Tibial artery (tissue), 4 donors: ENCODE data around the gene LRRN4CL.
A peak's percentile ranks its signal among the peaks of the same experiment; 100 is the strongest.

Experiments used
- DNase-seq, 2 donors: peaks; one replicate each; pipeline ENCODE4 v3.0.0-alpha.2; 2019
- H3K27ac ChIP-seq, 2 donors: fragments of 200-600 bp; sonication (generic) in 1 of 2; 1 replicate in 1 of 2; 2 replicates in 1 of 2; pipeline ENCODE4 v1.5.1; 2018 to 2019; ENCODE audit warnings: mild to moderate bottlenecking in 1 of 2
- H3K27me3 ChIP-seq, 2 donors: fragments of 200-600 bp; sonication (generic) in 1 of 2; one replicate each; pipeline versions ENCODE4 v1.5.1 to v1.6.0; 2016 to 2019
- H3K36me3 ChIP-seq, 3 donors: fragments of 200-600 bp; sonication (generic) in 2 of 3; one replicate each; pipeline ENCODE4 v1.5.1; 2016 to 2019; ENCODE audit warnings: mild to moderate bottlenecking in 2 of 3
- H3K4me1 ChIP-seq, 4 donors: fragments of 200-600 bp; sonication (generic) in 2 of 4; 1 replicate in 3 of 4; 2 replicates in 1 of 4; pipeline ENCODE4 v1.5.1; 2016 to 2019
- H3K4me3 ChIP-seq, 2 donors: fragments of 200-600 bp; sonication (generic) in 1 of 2; 1 replicate in 1 of 2; 2 replicates in 1 of 2; pipeline ENCODE4 v1.5.1; 2018 to 2019; ENCODE audit warnings: mild to moderate bottlenecking in 2 of 2
- H3K9me3 ChIP-seq, 3 donors: fragments of 200-600 bp; sonication (generic) in 1 of 3; one replicate each; pipeline ENCODE4 v1.5.1; 2016 to 2019
- intact Hi-C: fragments of 100-400 bp; cut with DNase I; formaldehyde crosslinking; loops from one replicate; pipeline ENCODE4 v1.15.0; 2023; ENCODE audit warnings: low total_unique reads
- TF ChIP-seq, protein P1 (sequence below), 2 experiments: fragments of 200-600 bp in 1 of 2; fragments of 450-650 bp in 1 of 2; IDR thresholded peaks; one replicate each; pipeline ENCODE4 v1.5.1; 2017 to 2019; ENCODE audit warnings: antibody characterized with exemption in 2 of 2, mild to moderate bottlenecking in 1 of 2, moderate library complexity in 1 of 2

LRRN4CL gene

GRCh38 chr11:62665599-62666258, 23.6 kb downstream of the LRRN4CL start:
- Histone ChIP-seq H3K27ac (peak overlapping the region; percentile 87 to 96), H3K4me3 (peak overlapping the region; percentile 87 to 96), H3K36me3 (peaks cover 8 to 27% (median 10%) of the 10 kb centered on the region in 3 donors), H3K9me3 (no peaks in the 10 kb centered on the region), H3K4me1 (peaks cover 7 to 40% (median 27%) of the 10 kb centered on the region in 4 donors), H3K27me3 (no peaks in the 10 kb centered on the region)
- TF ChIP-seq, protein P1, sequence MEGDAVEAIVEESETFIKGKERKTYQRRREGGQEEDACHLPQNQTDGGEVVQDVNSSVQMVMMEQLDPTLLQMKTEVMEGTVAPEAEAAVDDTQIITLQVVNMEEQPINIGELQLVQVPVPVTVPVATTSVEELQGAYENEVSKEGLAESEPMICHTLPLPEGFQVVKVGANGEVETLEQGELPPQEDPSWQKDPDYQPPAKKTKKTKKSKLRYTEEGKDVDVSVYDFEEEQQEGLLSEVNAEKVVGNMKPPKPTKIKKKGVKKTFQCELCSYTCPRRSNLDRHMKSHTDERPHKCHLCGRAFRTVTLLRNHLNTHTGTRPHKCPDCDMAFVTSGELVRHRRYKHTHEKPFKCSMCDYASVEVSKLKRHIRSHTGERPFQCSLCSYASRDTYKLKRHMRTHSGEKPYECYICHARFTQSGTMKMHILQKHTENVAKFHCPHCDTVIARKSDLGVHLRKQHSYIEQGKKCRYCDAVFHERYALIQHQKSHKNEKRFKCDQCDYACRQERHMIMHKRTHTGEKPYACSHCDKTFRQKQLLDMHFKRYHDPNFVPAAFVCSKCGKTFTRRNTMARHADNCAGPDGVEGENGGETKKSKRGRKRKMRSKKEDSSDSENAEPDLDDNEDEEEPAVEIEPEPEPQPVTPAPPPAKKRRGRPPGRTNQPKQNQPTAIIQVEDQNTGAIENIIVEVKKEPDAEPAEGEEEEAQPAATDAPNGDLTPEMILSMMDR (IDR thresholded peaks at IDR 0.05): no peak
- intact Hi-C loops: no loop called here
- peak; percentile 60 to 81 for DNase-seq

GRCh38 chr11:62665075-62665598, 24.2 kb downstream of the LRRN4CL start, which contains the start of the genes C11orf98 and CSKMT:
Gene C11orf98 (minus strand): TSS chr11:62665210. CDS start chr11:62665169, 41 bp downstream.
Gene CSKMT (plus strand): TSS chr11:62665312. CDS start chr11:62665880, 568 bp downstream.
- H3K36me3 ChIP-seq: peaks cover 8 to 27% (median 10%) of the 10 kb centered on the region in 3 donors
- intact Hi-C loops: no loop called here
- H3K4me1 ChIP-seq: peaks cover 7 to 34% (median 22%) of the 10 kb centered on the region in 4 donors
- H3K27ac ChIP-seq: peak within 1 kb of the TSS; percentile 87 to 96
- H3K9me3 ChIP-seq: no peaks in the 10 kb centered on the region
- peak; percentile 92 to 97 for DNase-seq
- no peaks in the 10 kb centered on the region for H3K27me3 ChIP-seq
- peak within 1 kb of the TSS; percentile 87 to 96 for H3K4me3 ChIP-seq
- TF ChIP-seq, protein P1 (IDR thresholded peaks at IDR 0.05): no peak

- H3K9me3 ChIP-seq: no peaks in the 10 kb centered on the region
- no peaks in the 10 kb centered on the region for H3K27me3 ChIP-seq
- H3K27ac ChIP-seq: peak overlapping the region; percentile 87 to 96
- peaks cover 8 to 27% (median 10%) of the 10 kb centered on the region in 3 donors for H3K36me3 ChIP-seq
- intact Hi-C loops: no loop called here
- no peak for DNase-seq
- TF ChIP-seq, protein P1 (IDR thresholded peaks at IDR 0.05): no peak
- peak overlapping the region; percentile 87 to 96 for H3K4me3 ChIP-seq
- peaks cover 7 to 34% (median 20%) of the 10 kb centered on the region in 4 donors for H3K4me1 ChIP-seq
Observed at GRCh38 chr11:62664405-62665074, 24.8 kb downstream of the LRRN4CL start.

DNA sequence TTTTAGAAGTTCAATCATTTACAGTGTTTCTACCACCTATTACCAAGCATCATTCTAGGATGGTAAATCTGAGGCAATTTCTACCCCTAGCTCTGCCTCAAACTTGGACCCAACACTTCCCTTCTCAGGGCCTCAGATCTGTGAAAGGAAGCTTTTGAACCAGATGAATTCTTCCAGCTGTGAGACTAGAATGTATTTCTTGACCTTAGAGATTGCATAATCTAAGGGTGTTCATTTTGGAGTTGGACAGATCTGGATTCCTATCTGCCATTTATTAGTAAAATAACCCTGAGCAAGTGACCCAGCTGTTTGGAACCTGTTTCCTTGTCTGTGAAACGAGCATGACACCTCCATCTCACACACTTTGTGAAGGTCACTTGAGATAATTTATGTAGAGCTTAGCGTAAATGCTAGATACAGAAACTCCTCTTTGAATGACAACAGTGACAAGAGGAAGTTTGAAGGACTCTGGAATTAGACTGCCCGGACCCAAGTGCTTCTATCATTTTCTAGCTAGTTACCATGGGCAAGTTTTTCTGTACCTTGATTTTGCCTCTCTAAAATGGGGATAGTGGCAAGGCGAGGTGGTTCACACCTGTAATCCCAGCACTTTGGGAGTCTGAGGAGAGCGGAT, 32.4 kb downstream of the LRRN4CL start:
- intact Hi-C loops: no loop called here
- no peaks in the 10 kb centered on the region for H3K27me3 ChIP-seq
- TF ChIP-seq, protein P1 (IDR thresholded peaks at IDR 0.05): no peak
- no peak overlapping the region for H3K27ac ChIP-seq
- no peaks in the 10 kb centered on the region for H3K9me3 ChIP-seq
- H3K36me3 ChIP-seq: no peaks in the 10 kb centered on the region
- DNase-seq: no peak
- H3K4me1 ChIP-seq: peaks cover 0 to 8% (median 6%) of the 10 kb centered on the region in 4 donors
- no peak overlapping the region for H3K4me3 ChIP-seq

DNA sequence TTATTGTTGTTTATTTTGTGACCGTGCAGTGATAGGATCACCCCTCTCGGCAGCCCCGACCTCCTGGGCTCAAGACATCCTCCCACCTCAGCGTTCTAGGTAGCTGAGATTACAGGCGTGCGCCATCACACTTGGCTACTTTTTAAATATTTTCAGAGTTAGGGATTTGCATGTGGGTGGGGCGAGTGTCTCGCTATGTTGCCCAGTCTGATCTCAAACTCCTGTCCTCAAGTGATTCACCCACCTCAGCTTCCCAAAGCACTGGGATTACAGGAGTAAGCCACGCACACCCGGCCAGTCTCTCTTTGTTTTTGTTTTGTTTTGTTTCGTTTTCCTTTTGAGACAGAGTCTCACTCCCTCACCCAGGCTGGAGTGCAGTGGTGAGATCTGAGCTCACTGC, 35.0 kb downstream of the LRRN4CL start:
- no peak overlapping the region for H3K27ac ChIP-seq
- no peaks in the 10 kb centered on the region for H3K9me3 ChIP-seq
- intact Hi-C loops: no loop called here
- DNase-seq: no peak
- TF ChIP-seq, protein P1 (IDR thresholded peaks at IDR 0.05): no peak
- peaks cover 4 to 14% (median 7%) of the 10 kb centered on the region in 3 donors for H3K36me3 ChIP-seq
- H3K4me3 ChIP-seq: no peak overlapping the region
- H3K4me1 ChIP-seq: peaks cover 0 to 15% (median 10%) of the 10 kb centered on the region in 4 donors
- H3K27me3 ChIP-seq: no peaks in the 10 kb centered on the region
